PC-3 (cell line): ENCODE measurements around the gene CHN1.

Experiments used
- CTCF ChIP-seq: fragments of 300-600 bp; sonication (generic); conservative IDR thresholded peaks from 2 replicates; pipeline ENCODE4 v1.5.1; 2017; ENCODE audit warnings: antibody characterized with exemption, low read depth, mild to moderate bottlenecking, low read length
- EZH2 ChIP-seq: fragments of 300-600 bp; sonication (generic); IDR thresholded peaks from one replicate; pipeline ENCODE4 v1.6.1; 2017; ENCODE audit warnings: antibody characterized with exemption, mild to moderate bottlenecking, low read length; ENCODE audit not compliant: unreplicated experiment
- EZH2phosphoT487 ChIP-seq: fragments of 300-600 bp; sonication (generic); IDR thresholded peaks from 2 replicates; pipeline ENCODE4 v1.6.1; 2018; ENCODE audit warnings: mild to moderate bottlenecking, antibody characterized with exemption, low read length, borderline replicate concordance

- TF ChIP-seq CTCF (peak; percentile 38; the same call in 1 of the 2 replicates), EZH2 (no peak), EZH2phosphoT487 (no peak)
Observed at GRCh38 chr2:175004980-175005732, at the start of gene CHN1.
